Liver (tissue), 9 donors: Measurements from ENCODE around the gene CEP63. TPM values are rescaled to one million over a fixed set of nuclear protein-coding genes. Genes with fewer than 3 reads are reported as not detected.

Experiments
- DNase-seq: peaks from one replicate; pipeline ENCODE4 v3.0.0-alpha.2; 2017; ENCODE audit warnings: low spot score
- H3K27ac ChIP-seq, 2 donors: one replicate each; pipeline ENCODE4 v1.7.0; 2013; ENCODE audit warnings: inconsistent platforms in 2 of 2, low read length in 2 of 2, control low read depth in 1 of 2, low read depth in 1 of 2, mild to moderate bottlenecking in 1 of 2
- H3K27me3 ChIP-seq, 4 donors: one replicate each; pipeline versions ENCODE4 v1.6.1 to v1.7.0; 2013; ENCODE audit warnings: low read length in 3 of 4, inconsistent platforms in 1 of 4, mild to moderate bottlenecking in 1 of 4, moderate library complexity in 1 of 4; ENCODE audit not compliant: control insufficient read depth in 4 of 4, insufficient read depth in 4 of 4
- H3K36me3 ChIP-seq, 4 donors: one replicate each; pipeline versions ENCODE4 v1.6.1 to v1.7.0; 2013; ENCODE audit warnings: low read length in 3 of 4, mild to moderate bottlenecking in 3 of 4, low read depth in 1 of 4, moderate library complexity in 1 of 4; ENCODE audit not compliant: control insufficient read depth in 4 of 4, insufficient read depth in 3 of 4
- H3K4me1 ChIP-seq, 4 donors: one replicate each; pipeline versions ENCODE4 v1.6.1 to v1.7.0; 2013; ENCODE audit warnings: low read length in 3 of 4, mild to moderate bottlenecking in 3 of 4, moderate library complexity in 1 of 4; ENCODE audit not compliant: control insufficient read depth in 4 of 4, insufficient read depth in 4 of 4
- H3K4me3 ChIP-seq, 3 donors: one replicate each; pipeline versions ENCODE4 v1.6.1 to v1.7.0; 2013; ENCODE audit warnings: low read length in 3 of 3, control low read depth in 1 of 3, low read depth in 1 of 3, mild to moderate bottlenecking in 1 of 3
- H3K9ac ChIP-seq, 2 donors: one replicate each; pipeline ENCODE4 v1.7.0; 2013; ENCODE audit warnings: low read length in 2 of 2, mild to moderate bottlenecking in 2 of 2, moderate library complexity in 2 of 2, control low read depth in 1 of 2, low read depth in 1 of 2
- H3K9me3 ChIP-seq, 4 donors: one replicate each; pipeline versions ENCODE4 v1.6.1 to v1.7.0; 2013; ENCODE audit warnings: low read length in 3 of 4; ENCODE audit not compliant: control insufficient read depth in 4 of 4
- EGR1 ChIP-seq, 2 donors: IDR thresholded peaks; 2 replicates each; pipeline ENCODE4 v1.6.1; 2016 to 2018; ENCODE audit warnings: antibody characterized with exemption in 2 of 2, low read depth in 2 of 2
- FOXA2 ChIP-seq: IDR thresholded peaks from 2 replicates; pipeline ENCODE4 v1.6.1; 2016; ENCODE audit warnings: antibody characterized with exemption
- GABPA ChIP-seq, 2 donors: IDR thresholded peaks in 1 of 2; conservative IDR thresholded peaks in 1 of 2; 2 replicates each; pipeline ENCODE4 v1.6.1; 2016; ENCODE audit warnings: antibody characterized with exemption in 2 of 2, mild to moderate bottlenecking in 1 of 2, moderate library complexity in 1 of 2
- HNF4A ChIP-seq, 2 donors: conservative IDR thresholded peaks; 2 replicates each; pipeline ENCODE4 v1.6.1; 2016; ENCODE audit warnings: antibody characterized with exemption in 2 of 2, mild to moderate bottlenecking in 2 of 2
- HNF4G ChIP-seq: IDR thresholded peaks from 2 replicates; pipeline ENCODE4 v1.6.1; 2016; ENCODE audit warnings: antibody characterized with exemption
- JUND ChIP-seq, 2 donors: IDR thresholded peaks; 2 replicates each; pipeline ENCODE4 v1.6.1; 2016; ENCODE audit warnings: antibody characterized with exemption in 2 of 2
- NR2F2 ChIP-seq: IDR thresholded peaks from 2 replicates; pipeline ENCODE4 v1.6.1; 2016; ENCODE audit warnings: antibody characterized with exemption
- RAD21 ChIP-seq, 2 donors: IDR thresholded peaks; 2 replicates each; pipeline ENCODE4 v1.6.1; 2016; ENCODE audit warnings: antibody characterized with exemption in 2 of 2, mild to moderate bottlenecking in 2 of 2
- RXRA ChIP-seq, 2 donors: IDR thresholded peaks; 2 replicates each; pipeline ENCODE4 v1.6.1; 2017 to 2018; ENCODE audit warnings: antibody characterized with exemption in 2 of 2, mild to moderate bottlenecking in 1 of 2
- SP1 ChIP-seq: IDR thresholded peaks from 2 replicates; pipeline ENCODE4 v1.6.1; 2018; ENCODE audit warnings: antibody characterized with exemption, mild to moderate bottlenecking
- TAF1 ChIP-seq: conservative IDR thresholded peaks from 2 replicates; pipeline ENCODE4 v1.6.1; 2016; ENCODE audit warnings: antibody characterized with exemption, mild to moderate bottlenecking
- YY1 ChIP-seq: IDR thresholded peaks from 2 replicates; pipeline ENCODE4 v1.6.1; 2016; ENCODE audit warnings: antibody characterized with exemption, mild to moderate bottlenecking
- WGBS: extraction: QIAGEN DNeasy Blood & Tissue Kit; methylation state at CpG from one replicate; pipeline ENCODE4 v1.1.7; 2013; 5-methylcytosine and 5-hydroxymethylcytosine counted together
- polyA plus RNA-seq, 2 donors: library from polyadenylated mRNA; stranded (reverse) in 1 of 2; unstranded in 1 of 2; fragments of 200-250 nt in 1 of 2; fragments of >200 nt in 1 of 2; fragmentation: Nextera tagmentation in 1 of 2; extraction: Ambion mirVana in 1 of 2; gene quantifications; one replicate each; pipeline versions ENCODE4 v1.2.1 to v1.2.3, GENCODE V29; 2013 to 2015
- total RNA-seq, 2 donors: library from RNA; depleted of rRNA; stranded (reverse); fragments of >200 nt; gene quantifications; one replicate each; pipeline ENCODE4 v1.2.3, GENCODE V29; 2014
- TF ChIP-seq, protein P1 (sequence below): IDR thresholded peaks from 2 replicates; pipeline ENCODE4 v1.6.1; 2016; ENCODE audit warnings: antibody characterized with exemption, mild to moderate bottlenecking
- TF ChIP-seq, protein P2 (sequence below): fragments of 150-350 bp; IDR thresholded peaks from 2 replicates; pipeline ENCODE4 v1.5.1; 2017; ENCODE audit warnings: improper control_type of control experiment, low read depth, low read length; ENCODE audit not compliant: missing input control
- TF ChIP-seq, protein P3 (sequence below): IDR thresholded peaks from 2 replicates; pipeline ENCODE4 v1.6.1; 2016; ENCODE audit warnings: antibody characterized with exemption
- TF ChIP-seq, protein P4 (sequence below): IDR thresholded peaks from 2 replicates; pipeline ENCODE4 v1.6.1; 2016; ENCODE audit warnings: antibody characterized with exemption
- TF ChIP-seq, protein P5 (sequence below): IDR thresholded peaks from 2 replicates; pipeline ENCODE4 v1.6.1; 2016; ENCODE audit warnings: antibody characterized with exemption
- donor health status: healthy.
- donor health status: healthy.
- donor health status: healthy.
- donor health status: healthy.
- donor health status: healthy.

Gene CEP63
- total and polyA plus RNA-seq, 4 donors, result 8.1 to 16.1 (median 12.7) TPM

DNA sequence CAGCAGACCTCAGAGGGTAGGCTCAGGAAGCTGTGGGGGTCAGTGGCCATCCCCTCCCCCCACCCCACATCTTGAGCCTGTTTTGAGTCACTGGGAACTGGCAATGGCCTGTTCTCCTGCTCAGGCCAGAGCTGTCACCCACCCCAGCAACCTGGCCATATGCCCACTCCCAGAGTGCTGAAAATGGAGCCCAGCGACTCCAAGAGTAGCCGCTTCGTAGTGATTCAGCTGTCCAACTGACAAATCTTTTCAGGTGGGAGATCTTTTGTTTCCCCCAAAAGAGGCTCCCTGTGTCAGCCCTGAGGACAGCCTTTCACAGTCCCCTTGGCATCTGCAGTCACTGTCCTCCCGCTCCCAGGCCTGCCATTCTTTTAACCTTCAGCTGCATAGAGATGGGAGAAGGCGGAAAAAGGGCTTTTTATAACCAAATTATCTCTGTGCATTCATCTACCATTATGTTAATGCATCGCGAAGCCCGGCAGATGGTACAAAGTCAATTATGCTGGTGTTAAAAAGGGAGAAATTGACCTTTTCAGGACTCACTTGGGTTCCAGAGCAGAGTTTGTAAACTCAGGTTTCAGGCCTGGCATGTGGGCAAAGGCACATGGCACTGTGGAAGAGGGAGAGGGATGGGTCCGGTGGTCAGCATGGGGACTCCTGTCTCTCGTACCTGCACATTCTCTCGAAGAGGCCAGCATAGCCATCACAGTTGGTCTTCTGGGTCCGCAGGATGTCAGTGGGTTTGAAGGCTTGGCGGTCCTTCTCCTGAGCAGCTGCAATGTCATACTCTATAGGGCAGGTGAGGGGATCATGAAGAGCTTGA, 132.8 kb downstream of the CEP63 start (continued):
- TF ChIP-seq, protein P1, sequence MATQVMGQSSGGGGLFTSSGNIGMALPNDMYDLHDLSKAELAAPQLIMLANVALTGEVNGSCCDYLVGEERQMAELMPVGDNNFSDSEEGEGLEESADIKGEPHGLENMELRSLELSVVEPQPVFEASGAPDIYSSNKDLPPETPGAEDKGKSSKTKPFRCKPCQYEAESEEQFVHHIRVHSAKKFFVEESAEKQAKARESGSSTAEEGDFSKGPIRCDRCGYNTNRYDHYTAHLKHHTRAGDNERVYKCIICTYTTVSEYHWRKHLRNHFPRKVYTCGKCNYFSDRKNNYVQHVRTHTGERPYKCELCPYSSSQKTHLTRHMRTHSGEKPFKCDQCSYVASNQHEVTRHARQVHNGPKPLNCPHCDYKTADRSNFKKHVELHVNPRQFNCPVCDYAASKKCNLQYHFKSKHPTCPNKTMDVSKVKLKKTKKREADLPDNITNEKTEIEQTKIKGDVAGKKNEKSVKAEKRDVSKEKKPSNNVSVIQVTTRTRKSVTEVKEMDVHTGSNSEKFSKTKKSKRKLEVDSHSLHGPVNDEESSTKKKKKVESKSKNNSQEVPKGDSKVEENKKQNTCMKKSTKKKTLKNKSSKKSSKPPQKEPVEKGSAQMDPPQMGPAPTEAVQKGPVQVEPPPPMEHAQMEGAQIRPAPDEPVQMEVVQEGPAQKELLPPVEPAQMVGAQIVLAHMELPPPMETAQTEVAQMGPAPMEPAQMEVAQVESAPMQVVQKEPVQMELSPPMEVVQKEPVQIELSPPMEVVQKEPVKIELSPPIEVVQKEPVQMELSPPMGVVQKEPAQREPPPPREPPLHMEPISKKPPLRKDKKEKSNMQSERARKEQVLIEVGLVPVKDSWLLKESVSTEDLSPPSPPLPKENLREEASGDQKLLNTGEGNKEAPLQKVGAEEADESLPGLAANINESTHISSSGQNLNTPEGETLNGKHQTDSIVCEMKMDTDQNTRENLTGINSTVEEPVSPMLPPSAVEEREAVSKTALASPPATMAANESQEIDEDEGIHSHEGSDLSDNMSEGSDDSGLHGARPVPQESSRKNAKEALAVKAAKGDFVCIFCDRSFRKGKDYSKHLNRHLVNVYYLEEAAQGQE, result no peak
- TF ChIP-seq TAF1 (no peak), SP1 (no peak)

DNA sequence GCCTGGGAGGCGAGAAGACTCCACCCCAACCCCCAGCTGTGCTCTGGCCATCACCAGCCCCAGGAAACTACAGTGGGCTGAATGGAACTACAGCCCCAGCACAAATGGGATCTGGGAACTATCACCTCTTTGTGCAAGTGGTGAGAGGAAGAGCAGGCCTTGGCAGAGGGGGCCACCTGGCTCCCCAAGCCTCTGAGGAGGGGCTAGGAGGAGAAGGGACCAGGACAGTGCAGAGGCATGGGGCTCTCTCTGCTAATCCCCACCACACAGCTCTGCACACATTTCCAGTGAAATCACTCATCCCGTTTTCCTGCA, 133.4 kb downstream of the CEP63 start:
- no peaks in the 10 kb centered on the region for H3K36me3 ChIP-seq
- WGBS, result 92% methylated on average over 2 of the region's 2 CpGs
- no peaks in the 10 kb centered on the region for H3K27me3 ChIP-seq
- no peaks in the 10 kb centered on the region for H3K9me3 ChIP-seq
- H3K9ac ChIP-seq, result no peak overlapping the region
- no peak for DNase-seq
- no peak overlapping the region for H3K27ac ChIP-seq
- peaks cover 0 to 2% (median 0%) of the 10 kb centered on the region in 4 donors for H3K4me1 ChIP-seq
- H3K4me3 ChIP-seq, result no peak overlapping the region
- TF ChIP-seq GABPA (IDR thresholded peaks at IDR 0.05 in 1 of 2, conservative IDR thresholded peaks at IDR 0.05 in 1 of 2) (no peak), YY1 (no peak), SP1 (no peak), EGR1 (IDR thresholded peaks at IDR 0.05; ENCODE audit: low read depth in 2 of 2) (no peak), NR2F2 (no peak), FOXA2 (no peak), HNF4A (conservative IDR thresholded peaks at IDR 0.05) (no peak), TAF1 (no peak), HNF4G (no peak), RAD21 (IDR thresholded peaks at IDR 0.05) (no peak), RXRA (IDR thresholded peaks at IDR 0.05) (no peak), JUND (IDR thresholded peaks at IDR 0.05) (no peak)
- TF ChIP-seq, protein P2, sequence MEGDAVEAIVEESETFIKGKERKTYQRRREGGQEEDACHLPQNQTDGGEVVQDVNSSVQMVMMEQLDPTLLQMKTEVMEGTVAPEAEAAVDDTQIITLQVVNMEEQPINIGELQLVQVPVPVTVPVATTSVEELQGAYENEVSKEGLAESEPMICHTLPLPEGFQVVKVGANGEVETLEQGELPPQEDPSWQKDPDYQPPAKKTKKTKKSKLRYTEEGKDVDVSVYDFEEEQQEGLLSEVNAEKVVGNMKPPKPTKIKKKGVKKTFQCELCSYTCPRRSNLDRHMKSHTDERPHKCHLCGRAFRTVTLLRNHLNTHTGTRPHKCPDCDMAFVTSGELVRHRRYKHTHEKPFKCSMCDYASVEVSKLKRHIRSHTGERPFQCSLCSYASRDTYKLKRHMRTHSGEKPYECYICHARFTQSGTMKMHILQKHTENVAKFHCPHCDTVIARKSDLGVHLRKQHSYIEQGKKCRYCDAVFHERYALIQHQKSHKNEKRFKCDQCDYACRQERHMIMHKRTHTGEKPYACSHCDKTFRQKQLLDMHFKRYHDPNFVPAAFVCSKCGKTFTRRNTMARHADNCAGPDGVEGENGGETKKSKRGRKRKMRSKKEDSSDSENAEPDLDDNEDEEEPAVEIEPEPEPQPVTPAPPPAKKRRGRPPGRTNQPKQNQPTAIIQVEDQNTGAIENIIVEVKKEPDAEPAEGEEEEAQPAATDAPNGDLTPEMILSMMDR, result no peak
- TF ChIP-seq, protein P3, sequence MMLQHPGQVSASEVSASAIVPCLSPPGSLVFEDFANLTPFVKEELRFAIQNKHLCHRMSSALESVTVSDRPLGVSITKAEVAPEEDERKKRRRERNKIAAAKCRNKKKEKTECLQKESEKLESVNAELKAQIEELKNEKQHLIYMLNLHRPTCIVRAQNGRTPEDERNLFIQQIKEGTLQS, result no peak
- TF ChIP-seq, protein P1, result no peak
- TF ChIP-seq, protein P4, sequence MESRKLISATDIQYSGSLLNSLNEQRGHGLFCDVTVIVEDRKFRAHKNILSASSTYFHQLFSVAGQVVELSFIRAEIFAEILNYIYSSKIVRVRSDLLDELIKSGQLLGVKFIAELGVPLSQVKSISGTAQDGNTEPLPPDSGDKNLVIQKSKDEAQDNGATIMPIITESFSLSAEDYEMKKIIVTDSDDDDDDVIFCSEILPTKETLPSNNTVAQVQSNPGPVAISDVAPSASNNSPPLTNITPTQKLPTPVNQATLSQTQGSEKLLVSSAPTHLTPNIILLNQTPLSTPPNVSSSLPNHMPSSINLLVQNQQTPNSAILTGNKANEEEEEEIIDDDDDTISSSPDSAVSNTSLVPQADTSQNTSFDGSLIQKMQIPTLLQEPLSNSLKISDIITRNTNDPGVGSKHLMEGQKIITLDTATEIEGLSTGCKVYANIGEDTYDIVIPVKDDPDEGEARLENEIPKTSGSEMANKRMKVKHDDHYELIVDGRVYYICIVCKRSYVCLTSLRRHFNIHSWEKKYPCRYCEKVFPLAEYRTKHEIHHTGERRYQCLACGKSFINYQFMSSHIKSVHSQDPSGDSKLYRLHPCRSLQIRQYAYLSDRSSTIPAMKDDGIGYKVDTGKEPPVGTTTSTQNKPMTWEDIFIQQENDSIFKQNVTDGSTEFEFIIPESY, result no peak
- TF ChIP-seq, protein P5, sequence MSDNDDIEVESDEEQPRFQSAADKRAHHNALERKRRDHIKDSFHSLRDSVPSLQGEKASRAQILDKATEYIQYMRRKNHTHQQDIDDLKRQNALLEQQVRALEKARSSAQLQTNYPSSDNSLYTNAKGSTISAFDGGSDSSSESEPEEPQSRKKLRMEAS, result no peak
